Measurements from ENCODE around the gene TMEM63B. TPM values are rescaled to one million over a fixed set of nuclear protein-coding genes. Genes with fewer than 3 reads are reported as not detected.
"Not testable (repeated sequence)": the region's sequence is repeated elsewhere in the genome, so short reads cannot be mapped to it uniquely, and the experiment has no call there.

TMEM63B gene
- total RNA-seq, 1 experiment from 2014 or later = 23.6 TPM

DNA sequence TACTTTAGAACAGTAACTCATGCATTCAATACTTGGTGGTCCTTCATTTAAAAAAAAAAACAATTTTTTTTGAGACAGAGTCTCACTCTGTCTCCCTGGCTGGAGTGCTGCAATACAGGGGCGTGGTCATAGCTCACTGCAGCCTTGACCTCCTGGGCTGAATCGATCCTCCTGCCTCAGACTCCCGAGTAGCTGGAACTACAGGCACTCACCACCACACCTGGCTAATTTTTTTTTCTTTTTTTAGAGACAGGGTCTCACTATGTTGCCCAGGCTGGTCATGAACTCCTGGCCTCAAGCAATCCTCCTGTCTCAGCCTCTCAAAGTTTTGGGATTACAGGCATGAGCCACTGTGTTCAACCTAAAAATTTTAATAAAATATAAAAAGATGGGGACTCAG is 17.2 kb downstream of the TMEM63B start:
- not testable (repeated sequence) for DNase-seq (ENCODE audit: low read depth)

DNA sequence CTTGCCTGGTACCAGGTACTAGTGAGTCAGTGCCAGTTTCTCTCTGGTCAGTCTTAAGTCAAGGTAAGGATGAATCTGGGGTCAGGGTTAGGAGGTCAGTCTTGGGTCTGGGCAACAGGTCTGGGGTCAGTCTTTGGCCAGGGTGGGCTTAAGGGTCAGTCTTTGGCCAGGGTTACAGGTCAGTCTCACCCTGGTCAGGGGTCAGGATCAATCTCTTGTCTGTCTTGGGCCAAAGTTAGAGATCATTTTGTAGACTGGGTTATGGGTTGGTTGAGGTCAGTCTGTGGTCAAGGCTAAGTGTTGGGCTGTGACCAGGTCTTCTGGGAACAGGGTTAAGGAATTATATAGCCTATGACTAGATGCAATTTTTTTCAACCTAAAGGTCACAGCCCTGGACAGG is 18.5 kb downstream of the TMEM63B start:
- no peak for DNase-seq (ENCODE audit: low read depth)

DNA sequence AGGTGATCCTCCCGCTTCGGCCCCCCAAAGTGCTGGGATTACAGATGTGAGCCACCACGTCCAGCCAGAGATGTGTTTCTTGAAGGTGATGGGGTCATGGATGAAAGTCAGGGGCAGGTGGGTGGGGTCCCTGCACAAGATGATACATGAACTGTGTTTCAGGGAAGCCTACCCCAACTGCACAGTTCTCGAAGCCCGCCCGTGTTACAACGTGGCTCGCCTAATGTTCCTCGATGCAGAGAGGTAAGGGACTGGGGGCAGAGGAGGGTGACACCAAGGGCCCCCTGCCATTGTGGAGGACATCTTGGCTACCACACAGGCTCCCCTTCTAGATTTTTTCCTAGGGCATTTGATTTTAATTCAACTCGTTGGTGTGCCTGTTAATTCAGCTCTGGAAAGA is 19.3 kb downstream of the TMEM63B start:
- no peak for DNase-seq (ENCODE audit: low read depth)

DNA sequence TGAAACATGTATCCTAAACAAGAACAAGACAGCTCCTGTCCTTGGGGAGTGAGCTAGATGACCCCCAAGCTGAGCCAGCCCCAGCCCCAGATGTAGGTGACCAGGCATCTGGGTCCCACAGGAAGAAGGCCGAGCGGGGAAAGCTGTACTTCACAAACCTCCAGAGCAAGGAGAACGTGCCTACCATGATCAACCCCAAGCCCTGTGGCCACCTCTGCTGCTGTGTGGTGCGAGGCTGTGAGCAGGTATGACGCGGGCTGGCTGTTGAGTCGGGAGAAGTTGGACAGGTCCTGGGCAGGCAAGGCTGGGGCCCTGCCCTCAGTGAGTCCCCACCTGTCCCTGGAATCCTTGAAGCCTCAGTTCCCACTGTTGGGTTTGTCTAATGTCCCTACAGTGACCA is 19.9 kb downstream of the TMEM63B start:
- DNase-seq (ENCODE audit: low read depth) = no peak

DNA sequence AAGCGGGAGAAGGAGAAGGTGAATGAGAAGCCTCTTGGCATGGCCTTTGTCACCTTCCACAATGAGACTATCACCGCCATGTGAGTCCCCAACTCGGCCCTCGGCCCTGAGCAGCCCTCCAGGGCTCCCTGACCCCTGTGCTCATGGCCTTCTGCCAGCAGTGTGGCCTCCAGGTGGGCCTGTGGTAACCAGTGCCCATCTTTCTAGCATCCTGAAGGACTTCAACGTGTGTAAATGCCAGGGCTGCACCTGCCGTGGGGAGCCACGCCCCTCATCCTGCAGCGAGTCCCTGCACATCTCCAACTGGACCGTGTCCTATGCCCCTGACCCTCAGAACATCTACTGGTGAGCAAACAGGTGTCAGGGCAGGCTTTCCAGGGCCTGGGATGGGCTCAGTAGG is 21.0 kb downstream of the TMEM63B start:
- no peak for DNase-seq (ENCODE audit: low read depth)

DNA sequence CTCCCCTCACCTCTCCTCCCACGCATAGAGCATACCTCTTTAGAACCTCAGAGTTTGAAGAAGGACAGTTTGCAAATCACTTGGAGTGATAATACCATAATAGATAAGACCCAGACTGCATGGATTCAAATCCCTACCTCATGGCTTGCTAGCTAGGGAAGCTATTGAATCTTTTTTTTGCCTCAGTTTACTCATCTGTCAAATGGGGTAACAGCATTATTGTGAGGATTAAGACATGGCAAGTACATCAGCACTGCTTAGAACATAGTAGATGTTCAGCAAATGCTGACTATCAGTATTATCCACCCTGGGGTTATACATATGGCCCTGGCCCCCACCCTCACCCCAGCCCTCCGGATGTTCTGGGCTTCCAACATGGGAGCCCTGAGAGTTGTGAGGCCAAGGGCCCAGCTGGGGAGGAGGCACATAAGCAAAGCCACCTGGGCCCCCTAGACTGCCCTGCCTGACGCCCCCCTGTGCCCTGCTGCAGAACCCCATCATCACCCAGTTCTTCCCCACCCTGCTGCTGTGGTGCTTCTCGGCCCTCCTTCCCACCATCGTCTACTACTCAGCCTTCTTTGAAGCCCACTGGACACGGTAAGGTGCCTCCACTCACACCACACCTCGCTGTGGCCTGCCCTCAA is 22.1 kb downstream of the TMEM63B start:
- DNase-seq (ENCODE audit: low read depth) = no peak

DNA sequence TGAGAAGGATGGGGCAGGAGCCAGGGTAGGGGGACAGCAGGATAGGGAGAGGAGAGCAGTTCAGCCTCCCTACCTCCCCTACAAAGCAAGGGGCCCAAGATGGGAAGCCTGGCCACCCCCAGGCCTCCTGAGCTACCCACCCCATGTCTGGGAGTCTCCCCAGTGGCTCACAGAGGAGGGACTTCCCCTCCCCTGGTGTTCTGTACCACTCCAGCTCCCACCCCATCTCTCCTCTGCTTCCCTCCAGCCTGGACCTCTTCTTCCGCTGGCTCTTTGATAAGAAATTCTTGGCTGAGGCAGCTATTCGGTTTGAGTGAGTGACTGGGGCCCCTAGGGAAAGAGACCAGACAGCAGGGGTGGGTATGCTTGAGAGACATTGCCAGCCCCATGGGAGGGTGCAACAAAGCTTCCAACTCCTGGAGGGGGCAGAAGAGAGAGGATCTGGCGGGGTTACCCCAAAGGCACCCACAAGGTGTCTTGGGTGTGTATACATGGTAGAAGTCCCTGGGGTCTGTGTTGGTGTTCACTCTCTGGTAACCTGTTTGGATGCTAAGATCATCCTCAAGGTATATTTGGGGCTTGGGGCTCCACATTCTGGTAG is 23.1 kb downstream of the TMEM63B start:
- no peak for DNase-seq (ENCODE audit: low read depth)

DNA sequence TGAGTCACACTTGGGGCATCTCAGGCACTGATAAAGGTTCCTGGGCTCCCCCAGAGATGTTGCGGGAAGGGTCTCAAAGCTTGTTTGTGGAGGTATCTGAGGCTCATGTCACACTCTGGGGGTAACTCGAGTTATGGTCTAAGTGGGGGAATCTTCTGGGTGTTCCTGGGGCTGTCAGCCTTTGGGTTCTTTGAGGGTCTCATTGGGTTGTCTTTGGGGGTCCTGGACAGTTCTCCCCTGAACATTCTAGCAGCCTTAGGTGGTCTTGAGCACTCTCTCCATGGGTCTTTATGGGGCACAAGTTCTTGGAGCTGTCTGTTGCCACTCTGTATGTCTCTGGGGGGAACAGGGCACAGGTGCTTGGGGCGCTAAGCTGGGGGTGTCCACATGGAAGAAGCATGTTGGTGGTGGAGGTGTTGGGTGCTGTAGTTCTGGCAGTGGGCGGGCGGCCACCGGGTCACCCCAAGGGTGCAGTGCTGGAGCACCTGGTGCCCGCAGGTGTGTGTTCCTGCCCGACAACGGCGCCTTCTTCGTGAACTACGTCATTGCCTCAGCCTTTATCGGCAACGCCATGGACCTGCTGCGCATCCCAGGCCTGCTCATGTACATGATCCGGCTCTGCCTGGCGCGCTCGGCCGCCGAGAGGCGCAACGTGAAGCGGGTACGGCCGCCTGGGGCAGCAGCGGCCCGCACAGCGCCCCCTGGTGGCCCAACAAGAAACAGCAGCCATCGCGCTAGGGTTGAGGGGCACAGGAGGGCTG is 24.2 kb downstream of the TMEM63B start:
- DNase-seq (ENCODE audit: low read depth) = peak; percentile 49

DNA sequence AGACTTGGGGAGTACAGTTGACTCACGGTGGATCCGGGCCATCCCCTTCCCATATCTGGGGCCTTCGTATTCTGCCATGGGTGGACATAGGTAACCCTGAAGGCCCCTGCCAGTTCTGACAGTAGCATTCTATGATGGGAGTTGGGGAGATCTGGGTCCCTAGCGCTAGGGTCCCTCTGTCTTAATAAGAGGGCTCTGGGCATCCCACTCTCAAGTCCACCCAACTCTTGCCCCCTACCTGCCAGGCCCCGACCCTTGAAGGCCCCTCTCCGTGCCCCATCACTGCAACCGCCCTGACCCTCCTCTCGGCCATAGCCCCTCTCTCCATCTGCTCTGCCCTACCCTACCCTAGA is 24.7 kb downstream of the TMEM63B start:
- no peak for DNase-seq (ENCODE audit: low read depth)

DNA sequence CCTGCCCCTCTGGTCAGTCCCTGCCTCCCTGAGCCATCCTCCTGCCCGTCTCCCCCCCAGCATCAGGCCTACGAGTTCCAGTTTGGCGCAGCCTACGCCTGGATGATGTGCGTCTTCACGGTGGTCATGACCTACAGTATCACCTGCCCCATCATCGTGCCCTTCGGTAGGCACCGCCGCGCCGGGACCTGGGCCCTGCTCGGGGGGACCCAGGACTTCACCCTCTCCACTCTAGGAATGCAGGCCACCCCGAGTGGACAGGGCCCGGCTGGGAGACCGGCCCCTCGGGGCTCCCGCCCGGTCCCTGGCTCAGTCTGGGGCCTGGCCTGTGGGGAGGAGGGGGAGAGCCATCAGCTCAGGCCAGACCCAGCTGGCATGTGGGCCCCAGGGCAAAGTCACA is 25.2 kb downstream of the TMEM63B start:
- DNase-seq (ENCODE audit: low read depth) = no peak

DNA sequence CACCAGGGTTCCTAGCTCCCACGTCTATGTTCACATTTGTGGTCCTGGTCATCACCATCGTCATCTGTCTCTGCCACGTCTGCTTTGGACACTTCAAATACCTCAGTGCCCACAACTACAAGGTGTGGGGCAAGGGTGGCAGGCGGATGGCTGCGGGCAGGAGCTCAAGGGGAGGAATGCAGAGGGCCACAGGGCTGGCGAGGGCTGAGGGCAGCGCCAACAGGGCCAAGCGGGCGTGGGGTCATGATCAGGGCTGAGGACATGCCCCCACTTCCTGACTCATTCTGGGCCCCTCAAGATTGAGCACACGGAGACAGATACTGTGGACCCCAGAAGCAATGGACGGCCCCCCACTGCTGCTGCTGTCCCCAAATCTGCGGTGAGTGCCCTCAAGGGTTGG is 26.7 kb downstream of the TMEM63B start:
- DNase-seq (ENCODE audit: low read depth) = no peak

DNA sequence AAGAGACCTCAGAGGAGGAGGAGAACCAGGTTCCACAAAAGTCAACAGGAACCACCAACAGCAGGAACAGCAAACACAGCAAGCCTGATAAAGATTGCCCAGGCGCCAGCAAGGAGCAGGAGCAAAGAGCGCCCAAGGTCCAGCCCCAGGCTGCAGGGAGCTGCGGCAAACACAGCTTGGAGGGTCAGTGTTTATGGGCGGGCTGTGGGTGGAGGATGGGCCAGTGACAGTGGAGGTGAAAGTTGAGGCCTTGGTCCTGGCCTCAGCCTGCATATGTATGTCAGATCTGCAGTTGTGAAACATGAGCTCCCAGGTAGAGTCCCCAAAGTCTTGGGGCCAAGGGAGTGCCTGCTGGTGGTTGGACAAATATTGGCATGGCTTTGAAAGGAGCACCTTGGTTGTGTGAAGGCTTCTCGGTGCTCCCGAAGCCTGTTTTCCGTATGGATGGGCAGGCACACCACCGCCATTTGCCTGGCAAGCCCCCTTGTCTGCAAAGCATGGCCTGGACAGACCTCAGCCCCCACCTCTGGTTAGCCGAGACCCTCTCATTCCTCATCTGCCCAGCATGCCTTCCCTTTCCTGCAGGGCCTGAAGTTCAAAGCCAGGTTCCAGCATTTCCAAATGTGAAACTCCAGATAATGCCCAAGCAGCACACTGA is 29.3 kb downstream of the TMEM63B start:
- DNase-seq (ENCODE audit: low read depth) = no peak

DNA sequence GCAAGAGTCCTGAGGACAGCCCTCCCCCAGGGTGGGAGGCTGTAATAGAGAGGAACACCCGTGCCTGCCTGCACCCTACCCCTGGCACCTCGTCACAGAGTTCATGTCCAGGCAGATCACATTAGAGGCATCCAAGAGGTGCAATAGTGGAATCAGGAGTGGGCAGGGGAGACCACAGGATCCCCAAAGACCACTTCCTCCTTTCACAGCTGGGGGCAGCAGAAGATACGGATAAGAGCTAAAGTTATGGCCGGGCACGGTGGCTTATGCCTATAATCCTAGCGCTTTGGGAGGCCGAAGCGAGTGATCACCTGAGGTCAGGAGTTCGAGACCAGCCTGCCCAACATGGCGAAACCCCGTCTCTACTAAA is 29.8 kb downstream of the TMEM63B start:
- no peak for DNase-seq (ENCODE audit: low read depth)

DNA sequence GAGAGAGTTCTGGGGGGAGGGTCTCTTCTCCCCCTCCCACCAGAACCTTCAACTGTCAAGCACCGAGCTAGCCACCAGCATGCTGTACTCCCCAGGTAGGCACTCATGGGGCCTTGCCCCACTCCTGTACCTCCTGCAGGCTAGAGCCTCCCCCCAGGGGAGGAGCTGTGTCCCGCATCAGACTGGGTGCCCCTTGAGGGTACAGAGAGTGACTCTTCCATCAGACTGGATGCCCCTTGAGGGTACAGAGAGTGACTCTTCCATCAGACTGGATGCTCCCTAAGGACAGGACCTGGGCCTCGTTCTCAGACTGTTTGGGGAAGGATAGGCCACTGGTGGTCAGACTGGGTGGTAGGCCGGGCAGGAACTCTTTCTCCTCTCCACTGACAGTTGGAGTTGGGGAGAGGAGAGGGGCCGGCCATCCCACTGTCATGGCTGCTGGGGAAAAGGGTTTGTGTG is 31.4 kb downstream of the TMEM63B start, which contains the start of gene CAPN11:
TSS of gene CAPN11 (plus strand) at position 51 of the 459 bp plus-strand sequence. CDS start at position 80, 29 bp downstream.
- DNase-seq (ENCODE audit: low read depth) = no peak

DNA sequence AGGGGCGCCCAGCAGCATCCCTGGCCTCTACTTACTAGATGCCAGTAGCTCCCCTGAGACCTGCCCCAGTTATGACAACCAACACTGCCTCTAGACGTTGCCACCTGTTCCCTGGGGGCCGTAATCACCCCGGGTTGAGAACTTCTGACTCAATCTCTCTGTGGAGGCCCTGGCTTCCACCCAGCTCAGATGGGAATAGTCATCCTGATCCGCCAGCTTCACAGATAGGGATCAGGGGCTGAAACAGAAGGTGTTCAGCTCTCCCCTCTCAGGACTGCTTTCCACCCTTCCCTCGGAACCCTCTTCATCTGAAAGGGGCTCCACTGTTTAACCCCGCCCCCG is 34.6 kb downstream of the TMEM63B start:
- DNase-seq (ENCODE audit: low read depth) = peak; percentile 71

DNA sequence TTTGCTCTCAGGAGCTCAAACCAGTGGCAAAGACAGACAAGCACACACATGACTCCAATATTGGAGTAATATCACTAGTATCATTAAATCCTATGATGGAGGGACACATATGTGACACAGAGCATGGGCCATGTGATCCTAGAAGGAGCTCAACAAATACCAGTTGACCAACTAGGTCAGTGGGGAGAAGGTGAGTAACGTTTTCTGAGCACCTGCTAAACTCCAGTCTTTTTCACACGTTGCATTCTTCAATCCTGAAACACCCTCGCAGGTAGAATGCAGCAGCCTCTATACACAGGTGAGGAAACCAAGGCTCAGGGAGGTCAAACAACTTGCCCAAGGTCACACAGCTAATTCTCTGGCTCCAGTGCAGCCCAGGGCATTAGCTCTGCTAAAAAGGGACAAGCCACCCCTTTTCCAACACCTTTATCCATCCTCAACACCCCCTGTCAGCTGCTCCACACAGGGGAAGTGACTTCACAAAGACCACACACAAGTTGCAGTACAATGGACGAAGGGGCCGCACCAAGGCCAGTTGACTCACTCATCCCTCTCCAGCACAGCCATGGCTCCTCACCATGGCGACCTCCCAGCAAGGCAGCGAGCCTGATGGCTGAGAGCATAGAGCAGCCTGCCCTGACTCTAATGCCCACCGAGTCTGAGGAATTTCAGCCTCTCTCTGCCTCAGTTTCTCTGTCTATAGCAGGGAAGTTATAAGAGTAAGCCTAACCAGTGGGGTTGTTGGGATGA is 35.7 kb downstream of the TMEM63B start:
- peak; percentile 24 for DNase-seq (ENCODE audit: low read depth)

DNA sequence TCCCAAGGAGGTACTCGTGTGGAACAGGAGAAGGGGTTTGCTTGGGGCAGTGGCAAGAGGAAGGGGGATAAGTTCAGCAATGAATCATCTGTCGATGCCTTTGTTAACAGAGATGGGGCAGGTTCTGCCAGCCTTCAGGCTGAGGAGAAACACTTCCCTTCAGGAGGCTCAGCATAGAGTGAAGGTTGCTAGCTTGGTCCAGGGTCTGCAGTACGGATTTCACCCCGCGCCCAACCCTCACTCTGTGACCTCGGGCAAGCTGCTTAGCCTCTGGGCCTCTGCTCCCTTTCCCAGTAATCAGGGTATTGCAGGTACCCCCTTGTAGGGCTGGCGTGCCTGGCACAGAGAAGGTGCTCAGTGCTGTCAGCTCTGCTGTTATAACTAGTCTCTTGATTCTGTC is 38.8 kb downstream of the TMEM63B start:
- DNase-seq (ENCODE audit: low read depth) = no peak

DNA sequence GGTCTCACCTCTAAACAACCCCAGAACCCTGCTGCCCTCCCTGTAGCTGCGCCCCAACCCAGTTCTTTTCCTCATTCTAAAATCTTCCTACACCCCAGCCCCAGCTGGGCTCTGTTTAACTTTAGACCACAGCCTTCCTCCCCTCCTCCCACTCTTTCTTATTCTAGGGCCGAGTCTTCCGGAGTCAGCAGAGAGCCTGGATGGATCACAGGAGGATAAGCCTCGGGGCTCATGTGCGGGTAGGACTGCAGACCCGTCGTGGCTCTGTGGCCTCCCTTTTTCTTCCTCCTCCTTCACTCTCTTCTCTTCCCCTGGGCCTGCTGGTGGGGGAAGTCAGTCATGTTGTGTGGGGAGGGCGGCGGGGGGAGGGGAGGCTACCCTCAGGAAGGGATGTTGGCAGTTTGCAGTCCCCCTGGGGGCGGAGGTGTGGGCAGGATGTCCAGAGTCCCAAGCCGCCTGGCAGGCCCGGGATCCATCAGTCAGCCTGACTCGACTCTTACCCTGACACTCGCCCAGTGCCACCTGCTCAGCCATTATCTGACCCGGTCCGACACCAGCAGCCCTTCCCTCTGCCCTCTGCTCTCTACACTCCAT is 39.3 kb downstream of the TMEM63B start:
- DNase-seq (ENCODE audit: low read depth) = peak; percentile 67

DNA sequence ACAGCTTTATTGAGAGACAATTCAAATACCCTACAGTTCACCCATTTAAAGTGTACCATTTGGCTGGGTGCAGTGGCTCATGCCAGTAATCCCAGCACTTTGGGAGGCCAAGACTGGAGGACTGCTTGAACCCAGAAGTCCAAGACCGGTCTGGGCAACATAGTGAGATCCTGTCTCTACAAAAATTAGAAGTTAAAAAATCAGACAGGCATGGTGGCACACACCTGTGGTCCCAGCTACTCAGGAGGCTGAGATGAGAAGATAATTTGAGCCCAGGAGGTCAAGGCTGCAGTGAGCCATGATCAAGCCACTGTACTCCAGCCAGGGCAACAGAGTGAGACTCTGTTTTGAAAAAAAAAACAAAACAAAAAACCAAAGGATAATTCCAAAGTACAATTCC is 40.2 kb downstream of the TMEM63B start:
- no peak for DNase-seq (ENCODE audit: low read depth)

DNA sequence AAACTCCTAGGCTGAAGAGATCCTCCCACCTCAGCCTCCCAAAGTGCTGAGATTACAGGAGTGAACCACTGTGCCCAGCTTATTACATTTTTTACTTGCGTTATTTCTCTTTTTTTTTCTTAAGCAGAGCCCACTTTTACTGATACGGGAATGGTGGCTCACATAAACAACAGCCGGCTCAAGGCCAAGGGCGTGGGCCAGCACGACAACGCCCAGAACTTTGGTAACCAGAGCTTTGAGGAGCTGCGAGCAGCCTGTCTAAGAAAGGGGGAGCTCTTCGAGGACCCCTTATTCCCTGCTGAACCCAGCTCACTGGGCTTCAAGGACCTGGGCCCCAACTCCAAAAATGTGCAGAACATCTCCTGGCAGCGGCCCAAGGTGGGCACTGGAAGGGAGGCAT is 41.8 kb downstream of the TMEM63B start:
- no peak for DNase-seq (ENCODE audit: low read depth)

DNA sequence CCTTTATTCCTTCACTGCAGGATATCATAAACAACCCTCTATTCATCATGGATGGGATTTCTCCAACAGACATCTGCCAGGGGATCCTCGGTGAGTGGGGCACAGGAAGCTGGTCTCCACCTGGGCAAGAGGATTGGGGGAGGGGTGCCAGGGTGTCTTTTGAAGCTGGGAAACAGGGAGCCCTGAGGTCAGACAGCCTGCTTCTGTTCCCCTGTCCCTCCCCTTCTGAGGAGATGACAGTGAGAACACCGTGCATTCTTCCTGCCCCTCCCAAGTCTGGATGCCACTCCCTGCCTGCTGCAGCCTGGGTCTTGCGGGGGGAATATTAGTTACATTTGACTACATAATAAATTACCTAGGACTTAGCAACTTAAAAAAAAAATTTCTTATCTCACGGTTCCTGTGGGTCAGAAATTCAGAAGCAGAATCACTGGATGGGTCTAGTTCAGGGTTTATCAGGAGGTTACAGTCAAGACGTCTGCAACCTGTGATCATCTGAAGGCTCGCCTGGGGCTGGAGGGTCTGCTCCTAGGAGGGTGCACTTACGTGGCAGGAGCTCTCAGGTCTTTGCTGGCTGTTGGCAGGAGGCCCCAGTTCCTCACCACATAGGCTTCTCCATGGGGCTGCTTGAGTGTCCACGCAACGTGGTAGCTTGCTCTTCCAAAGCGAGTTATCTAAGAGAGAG is 42.7 kb downstream of the TMEM63B start:
- no peak for DNase-seq (ENCODE audit: low read depth)

All from RPMI7951 (cell line).